ENCODE measurements around the gene ARID1B.

Gene ARID1B

DNA sequence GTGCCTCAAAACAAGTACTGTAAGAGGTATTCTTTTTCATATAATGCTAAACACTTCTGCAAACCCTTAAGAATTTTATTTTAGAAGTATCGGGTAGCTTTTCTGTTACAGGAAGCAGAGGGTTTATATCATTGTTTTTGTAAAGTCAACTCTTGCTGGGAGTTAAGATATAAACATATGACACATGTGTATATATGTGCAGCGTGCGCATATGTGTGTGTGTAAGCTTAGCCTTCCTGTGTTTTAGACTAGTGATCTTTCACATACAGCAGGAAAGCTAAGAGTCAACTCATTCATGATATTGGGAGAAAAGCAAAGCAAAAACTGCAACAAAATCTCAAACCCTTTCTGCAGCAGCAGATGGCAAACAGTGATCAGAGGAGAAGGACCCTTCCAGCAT lies 102.4 kb downstream of the ARID1B start:
- 0% methylated on average over 1 of the region's 3 CpGs for WGBS (ENCODE audit: insufficient coverage)
- peak in 1 of 3 donors; percentile 45 for DNase-seq
- ChIA-PET CTCF (interaction anchor here (0.9 to 3.0 kb wide), 6 partner anchors 11 to 103 kb away, joined by 3 to 10 read pairs (median 6); partner anchors contain the start of gene ARID1B), POLR2A (no interaction called here)
- no peak overlapping the region for H3K4me3 ChIP-seq (ENCODE audit: control insufficient read depth in 1 of 7, extremely low read depth in 1 of 7, insufficient read depth in 4 of 7, low read depth in 2 of 7, low read length in 6 of 7)
- peaks cover 17 to 63% (median 36%) of the 10 kb centered on the region in 4 experiments for H3K4me1 ChIP-seq (ENCODE audit: control extremely low read depth in 1 of 4, control insufficient read depth in 4 of 4, insufficient read depth in 4 of 4, low read length in 3 of 4)
- H3K36me3 ChIP-seq (ENCODE audit: control insufficient read depth in 4 of 4, insufficient read depth in 4 of 4, low read length in 3 of 4) = peaks cover 0 to 6% (median 4%) of the 10 kb centered on the region in 4 experiments
- no peaks in the 10 kb centered on the region for H3K27me3 ChIP-seq (replicated peaks in 2 of 5; ENCODE audit: control insufficient read depth in 4 of 5, insufficient read depth in 5 of 5, low read length in 4 of 5)
- no peak overlapping the region for H3K27ac ChIP-seq (ENCODE audit: insufficient read depth in 1 of 2, low read depth in 1 of 2, low read length in 2 of 2, poor library complexity in 1 of 2, severe bottlenecking in 2 of 2)
- no peaks in the 10 kb centered on the region for H3K9me3 ChIP-seq (ENCODE audit: control extremely low read depth in 1 of 5, control insufficient read depth in 4 of 5, insufficient read depth in 2 of 5, low read depth in 1 of 5, low read length in 4 of 5)

- ChIA-PET POLR2A (no interaction called here), CTCF (interaction anchor here (1.0 to 3.0 kb wide), 2 partner anchors 14 kb away, joined by 3 to 10 read pairs; no protein-coding TSS in a partner anchor)
- H3K36me3 ChIP-seq (ENCODE audit: control insufficient read depth in 4 of 4, insufficient read depth in 4 of 4, low read length in 3 of 4) = peaks cover 0 to 6% (median 4%) of the 10 kb centered on the region in 4 experiments
- no peak overlapping the region for H3K4me3 ChIP-seq (ENCODE audit: control insufficient read depth in 1 of 7, extremely low read depth in 1 of 7, insufficient read depth in 4 of 7, low read depth in 2 of 7, low read length in 6 of 7)
- peaks cover 18 to 63% (median 37%) of the 10 kb centered on the region in 4 experiments for H3K4me1 ChIP-seq (ENCODE audit: control extremely low read depth in 1 of 4, control insufficient read depth in 4 of 4, insufficient read depth in 4 of 4, low read length in 3 of 4)
- 97% methylated on average over 3 of the region's 3 CpGs for WGBS (ENCODE audit: insufficient coverage)
- H3K9me3 ChIP-seq (ENCODE audit: control extremely low read depth in 1 of 5, control insufficient read depth in 4 of 5, insufficient read depth in 2 of 5, low read depth in 1 of 5, low read length in 4 of 5) = no peaks in the 10 kb centered on the region
- DNase-seq = peak in 1 of 3 donors; percentile 37
- no peak overlapping the region for H3K27ac ChIP-seq (ENCODE audit: insufficient read depth in 1 of 2, low read depth in 1 of 2, low read length in 2 of 2, poor library complexity in 1 of 2, severe bottlenecking in 2 of 2)
- H3K27me3 ChIP-seq (replicated peaks in 2 of 5; ENCODE audit: control insufficient read depth in 4 of 5, insufficient read depth in 5 of 5, low read length in 4 of 5) = no peaks in the 10 kb centered on the region
Observed at GRCh38 chr6:156880913-156881312, 103.7 kb downstream of the ARID1B start.

GRCh38 chr6:156881687-156882629 lies 104.8 kb downstream of the ARID1B start:
- peaks cover 20 to 70% (median 42%) of the 10 kb centered on the region in 4 experiments for H3K4me1 ChIP-seq (ENCODE audit: control extremely low read depth in 1 of 4, control insufficient read depth in 4 of 4, insufficient read depth in 4 of 4, low read length in 3 of 4)
- no peaks in the 10 kb centered on the region for H3K9me3 ChIP-seq (ENCODE audit: control extremely low read depth in 1 of 5, control insufficient read depth in 4 of 5, insufficient read depth in 2 of 5, low read depth in 1 of 5, low read length in 4 of 5)
- WGBS (ENCODE audit: insufficient coverage) = 63% methylated on average over 5 of the region's 10 CpGs
- ChIA-PET CTCF (interaction anchor here (0.9 to 1.2 kb wide), 3 partner anchors 11 to 29 kb away, joined by 3 to 5 read pairs (median 3); no protein-coding TSS in a partner anchor), POLR2A (interaction anchor here (0.7 kb wide), 1 partner anchor 154 kb away, joined by 3 read pairs; no protein-coding TSS in a partner anchor)
- peak in 2 of 3 donors; percentile 47 for DNase-seq
- H3K27ac ChIP-seq (ENCODE audit: insufficient read depth in 1 of 2, low read depth in 1 of 2, low read length in 2 of 2, poor library complexity in 1 of 2, severe bottlenecking in 2 of 2) = peak overlapping the region in 1 of 2 experiments; percentile 6
- H3K27me3 ChIP-seq (replicated peaks in 2 of 5; ENCODE audit: control insufficient read depth in 4 of 5, insufficient read depth in 5 of 5, low read length in 4 of 5) = no peaks in the 10 kb centered on the region
- peak overlapping the region in 1 of 7 experiments; percentile 19 for H3K4me3 ChIP-seq (ENCODE audit: control insufficient read depth in 1 of 7, extremely low read depth in 1 of 7, insufficient read depth in 4 of 7, low read depth in 2 of 7, low read length in 6 of 7)
- H3K36me3 ChIP-seq (ENCODE audit: control insufficient read depth in 4 of 4, insufficient read depth in 4 of 4, low read length in 3 of 4) = peaks cover 0 to 8% (median 5%) of the 10 kb centered on the region in 4 experiments

- Histone ChIP-seq H3K36me3 (ENCODE audit: control insufficient read depth in 4 of 4, insufficient read depth in 4 of 4, low read length in 3 of 4) (peaks cover 0 to 6% (median under 1%) of the 10 kb centered on the region in 4 experiments), H3K27ac (ENCODE audit: insufficient read depth in 1 of 2, low read depth in 1 of 2, low read length in 2 of 2, poor library complexity in 1 of 2, severe bottlenecking in 2 of 2) (peak overlapping the region; percentile 20 to 63), H3K4me3 (ENCODE audit: control insufficient read depth in 1 of 7, extremely low read depth in 1 of 7, insufficient read depth in 4 of 7, low read depth in 2 of 7, low read length in 6 of 7) (peak overlapping the region in 5 of 7 experiments; percentile 29 to 63 (median 53)), H3K4me1 (ENCODE audit: control extremely low read depth in 1 of 4, control insufficient read depth in 4 of 4, insufficient read depth in 4 of 4, low read length in 3 of 4) (peaks cover 19 to 64% (median 40%) of the 10 kb centered on the region in 4 experiments), H3K9me3 (ENCODE audit: control extremely low read depth in 1 of 5, control insufficient read depth in 4 of 5, insufficient read depth in 2 of 5, low read depth in 1 of 5, low read length in 4 of 5) (no peaks in the 10 kb centered on the region), H3K27me3 (replicated peaks in 2 of 5; ENCODE audit: control insufficient read depth in 4 of 5, insufficient read depth in 5 of 5, low read length in 4 of 5) (no peaks in the 10 kb centered on the region)
- WGBS (ENCODE audit: insufficient coverage) = 6% methylated on average over 12 of the region's 14 CpGs
- POLR2A ChIA-PET = interaction anchor here (1.0 kb wide), 1 partner anchor 37 kb away, joined by 3 read pairs; no protein-coding TSS in a partner anchor
- DNase-seq = peak in 2 of 3 donors; percentile 52 to 70
- CTCF ChIA-PET = interaction anchor here (0.6 to 2.4 kb wide), 13 partner anchors 10 to 136 kb away, joined by 3 to 12 read pairs (median 4); no protein-coding TSS in a partner anchor
Observed at GRCh38 chr6:156883497-156884252, 106.5 kb downstream of the ARID1B start.

- Histone ChIP-seq H3K27me3 (replicated peaks in 2 of 5; ENCODE audit: control insufficient read depth in 4 of 5, insufficient read depth in 5 of 5, low read length in 4 of 5) (no peaks in the 10 kb centered on the region), H3K4me1 (ENCODE audit: control extremely low read depth in 1 of 4, control insufficient read depth in 4 of 4, insufficient read depth in 4 of 4, low read length in 3 of 4) (peaks cover 15 to 58% (median 35%) of the 10 kb centered on the region in 4 experiments), H3K4me3 (ENCODE audit: control insufficient read depth in 1 of 7, extremely low read depth in 1 of 7, insufficient read depth in 4 of 7, low read depth in 2 of 7, low read length in 6 of 7) (peak overlapping the region in 2 of 7 experiments; percentile 55 to 63), H3K27ac (ENCODE audit: insufficient read depth in 1 of 2, low read depth in 1 of 2, low read length in 2 of 2, poor library complexity in 1 of 2, severe bottlenecking in 2 of 2) (peak overlapping the region in 1 of 2 experiments; percentile 63), H3K9me3 (ENCODE audit: control extremely low read depth in 1 of 5, control insufficient read depth in 4 of 5, insufficient read depth in 2 of 5, low read depth in 1 of 5, low read length in 4 of 5) (no peaks in the 10 kb centered on the region), H3K36me3 (ENCODE audit: control insufficient read depth in 4 of 4, insufficient read depth in 4 of 4, low read length in 3 of 4) (peaks cover 0 to 6% (median 0%) of the 10 kb centered on the region in 4 experiments)
- POLR2A ChIA-PET = interaction anchor here (1.0 kb wide), 1 partner anchor 36 kb away, joined by 3 read pairs; no protein-coding TSS in a partner anchor
- WGBS (ENCODE audit: insufficient coverage) = 94% methylated on average over 4 of the region's 4 CpGs
- CTCF ChIA-PET = interaction anchor here (0.6 to 2.4 kb wide), 11 partner anchors 9 to 135 kb away, joined by 3 to 12 read pairs (median 5); no protein-coding TSS in a partner anchor
- no peak for DNase-seq
Observed at GRCh38 chr6:156884306-156884705, 107.1 kb downstream of the ARID1B start.

DNA sequence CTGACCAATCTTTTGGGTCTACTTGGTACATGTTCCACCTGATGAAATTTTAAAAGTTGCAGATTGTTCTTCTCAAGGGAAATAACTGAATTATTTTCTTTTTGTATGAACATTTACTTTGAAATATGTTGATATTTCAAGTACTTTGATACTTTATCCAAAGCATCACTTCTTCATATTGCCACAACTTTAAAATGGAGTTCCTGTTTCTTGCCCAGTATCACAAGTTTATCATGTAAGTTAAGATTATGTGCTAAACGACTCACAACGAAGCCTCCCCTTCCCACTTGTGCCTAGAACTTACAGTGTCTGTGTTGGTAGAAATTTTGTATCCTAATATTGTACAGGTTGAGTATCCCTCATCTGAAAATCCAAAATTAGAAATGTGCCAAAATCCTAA lies 108.4 kb downstream of the ARID1B start:
- no CpG with 5 or more reads among the region's 2 CpGs for WGBS (ENCODE audit: insufficient coverage)
- H3K27me3 ChIP-seq (replicated peaks in 2 of 5; ENCODE audit: control insufficient read depth in 4 of 5, insufficient read depth in 5 of 5, low read length in 4 of 5) = no peaks in the 10 kb centered on the region
- no peak overlapping the region for H3K4me3 ChIP-seq (ENCODE audit: control insufficient read depth in 1 of 7, extremely low read depth in 1 of 7, insufficient read depth in 4 of 7, low read depth in 2 of 7, low read length in 6 of 7)
- no peaks in the 10 kb centered on the region for H3K9me3 ChIP-seq (ENCODE audit: control extremely low read depth in 1 of 5, control insufficient read depth in 4 of 5, insufficient read depth in 2 of 5, low read depth in 1 of 5, low read length in 4 of 5)
- ChIA-PET POLR2A (no interaction called here), CTCF (no interaction called here)
- H3K36me3 ChIP-seq (ENCODE audit: control insufficient read depth in 4 of 4, insufficient read depth in 4 of 4, low read length in 3 of 4) = peaks cover 0 to 6% (median 0%) of the 10 kb centered on the region in 4 experiments
- peak in 2 of 3 donors; percentile 24 to 42 for DNase-seq
- peaks cover 12 to 50% (median 32%) of the 10 kb centered on the region in 4 experiments for H3K4me1 ChIP-seq (ENCODE audit: control extremely low read depth in 1 of 4, control insufficient read depth in 4 of 4, insufficient read depth in 4 of 4, low read length in 3 of 4)
- H3K27ac ChIP-seq (ENCODE audit: insufficient read depth in 1 of 2, low read depth in 1 of 2, low read length in 2 of 2, poor library complexity in 1 of 2, severe bottlenecking in 2 of 2) = no peak overlapping the region
